Stimulated activated CD4-positive, alpha-beta T cell treated with anti-CD3 and anti-CD28 coated beads, TNF-alpha, amount 100 ng/mL, for 24 hours (primary cell): ENCODE results near the gene FHOD3.
"Not testable (repeated sequence)": the region's sequence is repeated elsewhere in the genome, so short reads cannot be mapped to it uniquely, and the experiment has no call there.

Experiments
- DNase-seq, 3 experiments: peaks; one replicate each; pipeline ENCODE4 v3.0.0-alpha.2; 2020; ENCODE audit warnings: low read depth in 3 of 3

Gene FHOD3

GRCh38 chr18:36745219-36745975 lies 447.9 kb downstream of the FHOD3 start:
- no peak for DNase-seq

GRCh38 chr18:36752929-36753865 lies 455.7 kb downstream of the FHOD3 start:
- no peak for DNase-seq

DNA sequence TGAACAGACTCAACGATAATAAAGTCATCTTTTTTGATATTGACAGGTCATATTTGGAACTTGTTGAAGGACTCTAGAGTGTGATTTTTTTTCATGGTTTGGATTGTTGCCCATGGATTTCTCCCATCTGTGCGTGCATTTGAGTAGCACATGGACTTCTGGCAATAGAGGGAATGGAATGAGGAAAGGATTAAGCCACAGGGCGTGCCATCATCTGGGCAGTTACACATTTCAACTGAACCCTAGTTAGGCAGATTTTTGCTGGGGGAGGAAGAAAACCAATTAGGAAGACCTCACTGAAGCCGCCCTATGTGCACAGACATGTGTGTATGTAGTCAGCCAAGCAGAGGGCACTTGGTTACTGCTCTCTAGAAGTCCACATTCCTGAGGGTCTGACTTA lies 458.7 kb downstream of the FHOD3 start:
- DNase-seq = no peak

GRCh38 chr18:36757081-36757480 lies 459.6 kb downstream of the FHOD3 start:
- DNase-seq = no peak

DNA sequence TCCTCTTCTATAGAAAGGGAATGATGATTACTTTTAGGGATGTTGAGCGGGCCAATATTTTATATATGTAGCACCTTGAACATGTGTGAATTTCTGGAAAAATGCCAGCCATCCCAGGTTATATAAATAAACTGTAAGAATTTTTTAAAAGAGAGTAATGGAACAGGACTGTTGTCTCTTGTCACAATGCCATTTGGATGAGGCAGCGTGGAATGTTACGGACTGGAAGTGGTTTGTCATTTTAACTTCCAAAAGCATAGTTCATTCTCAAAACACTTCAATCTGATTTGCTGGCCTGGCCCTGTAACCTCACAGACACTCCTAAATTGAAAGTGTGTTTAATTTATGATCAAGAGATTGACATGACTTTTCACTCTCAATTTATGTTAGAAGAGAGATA lies 460.5 kb downstream of the FHOD3 start:
- DNase-seq = no peak

DNA sequence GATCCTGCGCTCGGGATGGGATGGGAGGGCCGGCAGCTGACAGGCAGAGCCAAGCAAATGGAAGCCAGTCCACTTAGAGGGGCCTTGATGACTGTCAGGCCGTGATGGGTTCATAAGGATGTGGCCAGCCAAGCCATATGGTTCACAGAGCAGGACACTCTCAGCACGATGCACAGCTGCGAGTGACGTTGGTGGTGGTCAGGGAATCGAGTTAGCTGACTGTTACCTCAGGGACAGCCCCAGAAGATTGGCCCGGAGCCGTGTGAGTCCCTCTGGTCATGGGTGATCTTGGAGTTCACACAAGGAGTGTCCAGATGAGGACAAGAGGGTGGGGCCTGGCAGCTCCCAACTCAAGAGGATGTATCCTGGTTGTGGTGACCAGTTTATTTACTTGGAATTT lies 461.1 kb downstream of the FHOD3 start:
- DNase-seq = no peak

- no peak for DNase-seq
These were observed 461.8 kb downstream of the FHOD3 start for GRCh38 chr18:36759167-36759776.

GRCh38 chr18:36760598-36760997 lies 463.1 kb downstream of the FHOD3 start:
- no peak for DNase-seq

GRCh38 chr18:36761186-36761698 lies 463.7 kb downstream of the FHOD3 start:
- no peak for DNase-seq

- DNase-seq = no peak
These were observed 464.6 kb downstream of the FHOD3 start for GRCh38 chr18:36762074-36762473.

DNA sequence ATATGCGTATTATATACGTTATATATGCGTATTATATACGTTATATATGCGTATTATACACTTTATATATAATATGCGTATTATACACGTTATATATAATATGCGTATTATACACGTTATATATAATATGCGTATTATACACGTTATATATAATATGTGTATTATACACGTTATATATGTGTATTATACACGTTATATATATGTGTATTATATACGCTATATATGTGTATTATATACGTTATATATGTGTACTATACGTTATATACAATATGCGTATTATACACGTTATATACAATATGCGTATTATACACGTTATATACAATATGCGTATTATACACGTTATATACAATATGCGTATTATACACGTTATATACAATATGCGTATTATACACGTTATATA lies 465.5 kb downstream of the FHOD3 start:
- DNase-seq = not testable (repeated sequence)

DNA sequence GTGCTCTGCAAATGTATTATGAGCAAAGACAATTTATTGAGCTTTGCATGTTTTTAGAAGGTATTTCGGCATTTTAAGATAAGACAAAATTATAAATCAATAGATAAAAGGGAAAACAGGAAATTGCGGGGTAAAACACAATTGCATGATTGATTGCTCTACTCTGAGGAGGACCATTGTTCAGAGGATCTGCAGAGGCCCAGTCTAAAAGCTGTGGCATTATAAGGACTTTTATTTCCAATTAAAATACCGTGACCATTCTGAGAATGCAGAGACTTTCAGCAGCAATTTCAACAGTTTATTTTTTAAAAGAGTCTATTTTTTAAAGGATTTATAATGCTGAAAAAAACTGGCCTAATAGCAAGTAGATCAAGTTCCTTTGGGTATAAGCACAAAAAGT lies 469.3 kb downstream of the FHOD3 start:
- DNase-seq = no peak

- no peak for DNase-seq
These were observed 471.7 kb downstream of the FHOD3 start for GRCh38 chr18:36769172-36769571.

DNA sequence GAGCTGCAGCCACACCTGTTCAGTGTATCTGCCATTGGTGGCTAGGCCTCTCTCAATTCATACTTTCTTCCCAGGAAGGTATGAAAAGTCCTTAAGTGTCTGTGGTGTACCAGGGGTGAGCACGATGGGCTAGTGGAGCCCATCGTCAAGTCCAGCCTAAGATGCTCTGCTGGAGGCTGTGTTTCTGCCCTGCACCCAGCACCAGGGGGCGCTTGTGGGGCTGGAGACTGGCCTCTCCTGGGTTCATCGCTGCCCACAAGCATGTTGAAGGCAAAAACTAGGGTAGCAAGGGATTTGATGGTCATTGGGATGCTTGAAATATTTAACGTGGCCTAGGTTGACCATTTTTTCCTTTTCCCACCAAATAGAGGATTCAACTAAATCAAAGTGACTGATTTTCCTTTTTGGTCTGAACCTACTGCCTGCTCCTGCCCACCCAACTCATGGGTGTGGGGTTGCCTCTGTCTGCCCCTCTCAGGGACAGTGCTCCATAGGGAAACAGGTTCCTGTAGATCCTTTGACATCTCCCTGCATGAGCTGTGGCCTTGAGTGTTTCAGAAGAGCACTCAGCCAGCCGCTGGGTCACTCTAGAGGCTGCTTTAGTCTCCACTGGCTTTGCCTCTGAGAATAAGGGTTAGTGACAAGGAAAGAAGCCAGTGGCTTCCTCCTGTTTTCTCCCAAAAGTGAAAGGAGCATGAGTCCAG lies 472.2 kb downstream of the FHOD3 start:
- no peak for DNase-seq

DNA sequence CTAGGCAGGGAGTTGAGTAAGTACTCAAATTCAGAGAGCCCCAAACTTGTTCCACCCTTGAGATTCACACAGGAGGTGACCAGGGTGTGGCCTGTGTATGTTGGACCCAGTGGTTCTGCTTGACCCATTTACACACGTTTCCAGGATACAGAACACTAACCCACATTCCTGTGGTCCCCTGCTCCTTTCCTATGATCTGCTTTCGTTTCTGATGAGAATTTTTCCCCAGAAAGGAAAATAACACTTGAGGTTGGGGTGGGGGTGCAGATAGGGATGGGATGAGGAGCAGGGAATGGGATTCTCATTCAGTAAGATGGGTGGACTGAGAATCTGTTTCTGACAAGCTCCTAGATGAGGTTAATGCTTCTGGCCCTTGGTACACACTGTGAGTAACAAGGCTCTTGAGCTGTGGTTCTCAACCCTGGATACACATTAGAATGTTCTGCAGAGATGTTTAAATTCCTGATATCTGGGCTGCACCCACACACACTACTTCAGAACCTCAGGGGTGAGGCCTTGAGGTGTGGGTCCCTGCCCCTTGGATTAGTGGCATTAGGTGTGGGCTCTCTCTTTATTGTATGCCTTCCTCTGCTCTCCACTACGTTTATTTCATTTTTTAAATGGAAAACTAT lies 472.9 kb downstream of the FHOD3 start:
- no peak for DNase-seq

DNA sequence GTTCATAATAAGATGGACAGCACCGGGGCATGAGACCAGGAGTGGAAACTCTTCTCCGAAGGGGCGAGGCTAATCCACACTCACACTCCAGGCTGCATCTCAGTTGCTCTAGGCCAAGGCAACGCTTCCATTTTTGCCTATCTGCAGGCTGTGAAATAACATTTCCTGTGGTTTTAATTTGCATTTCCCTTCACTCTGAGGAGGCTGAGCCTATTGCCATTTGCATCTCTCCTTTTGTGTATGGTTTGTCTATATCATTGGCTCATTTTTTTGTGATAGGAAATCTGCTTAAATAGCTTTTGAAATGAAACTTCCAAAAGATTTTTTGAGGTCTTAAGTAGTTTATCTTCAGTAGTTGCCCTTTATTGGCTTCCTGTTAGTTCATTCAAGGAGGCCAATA lies 473.7 kb downstream of the FHOD3 start:
- no peak for DNase-seq

DNA sequence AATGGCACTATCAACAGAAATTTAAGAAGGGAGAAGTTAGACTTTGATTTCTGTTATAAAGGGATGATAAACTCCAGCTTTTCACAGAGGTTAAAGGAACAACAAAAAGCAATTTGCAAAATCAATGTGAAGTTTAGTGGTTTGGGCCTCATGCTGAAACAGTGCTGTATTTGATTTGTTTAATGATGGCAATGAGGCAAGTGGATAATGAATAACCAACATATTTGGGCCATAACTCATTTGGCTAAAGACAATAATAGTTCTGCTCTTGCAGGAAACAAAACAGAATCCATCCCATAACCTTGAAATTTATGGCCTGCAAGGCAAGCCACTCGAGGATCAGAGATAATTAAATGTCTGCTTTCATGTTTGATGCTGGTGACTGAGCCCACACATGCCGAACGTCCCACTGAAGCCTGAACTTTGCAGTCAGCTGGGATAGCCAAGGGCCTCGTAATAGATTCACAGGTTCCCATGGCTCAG lies 474.8 kb downstream of the FHOD3 start:
- DNase-seq = no peak

GRCh38 chr18:36775396-36775795 lies 477.9 kb downstream of the FHOD3 start:
- no peak for DNase-seq

DNA sequence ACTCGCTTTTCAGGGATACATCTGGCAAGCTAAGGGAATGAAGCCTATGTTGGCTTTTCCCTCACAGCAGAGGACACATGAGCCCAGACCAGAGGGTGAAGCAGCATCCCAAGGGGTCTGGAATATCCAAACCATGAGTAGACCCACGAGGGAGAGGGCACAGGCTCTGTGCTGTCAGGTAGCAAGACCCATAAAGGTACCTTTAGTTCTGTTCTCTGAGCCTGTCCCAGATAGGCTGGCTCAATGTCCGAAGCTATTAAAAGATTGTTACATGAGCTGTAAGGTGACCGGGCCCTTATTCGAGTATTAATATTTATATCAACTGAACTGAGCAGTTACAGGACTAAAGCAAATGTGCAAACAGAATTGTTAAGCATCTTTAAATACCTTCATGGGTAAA lies 479.1 kb downstream of the FHOD3 start:
- DNase-seq = no peak

DNA sequence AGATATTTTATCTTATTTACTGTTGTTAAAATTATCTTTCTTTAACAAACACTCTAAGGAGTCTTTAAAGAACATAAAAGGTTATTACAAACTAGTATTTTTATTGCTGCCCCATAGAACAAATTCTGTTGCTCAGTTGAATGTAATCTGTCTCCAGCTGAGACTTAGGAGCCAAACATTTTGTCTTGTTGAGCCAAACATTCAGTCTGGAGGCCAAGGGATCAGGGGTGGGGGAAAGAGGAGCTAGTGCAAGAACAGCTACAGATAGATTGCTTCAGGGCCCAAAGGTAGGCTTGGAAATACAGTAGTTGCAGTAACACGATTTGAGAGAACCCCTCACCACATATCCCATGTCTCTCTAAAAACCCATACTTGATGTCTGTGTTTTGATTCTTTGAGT lies 480.1 kb downstream of the FHOD3 start:
- no peak for DNase-seq

- no peak for DNase-seq
These were observed 483.2 kb downstream of the FHOD3 start for GRCh38 chr18:36780748-36781147.
